Kidney epithelial cell (primary cell): Measurements from ENCODE around the gene INTS6. TPM values are rescaled to one million over a fixed set of nuclear protein-coding genes. Genes with fewer than 3 reads are reported as not detected.

ENCODE experiments used
- DNase-seq: peaks from one replicate; pipeline ENCODE4 v3.0.0-alpha.2; 2010; ENCODE audit warnings: low read depth
- H3K27me3 ChIP-seq: 2 replicates; pipeline ENCODE4 v1.6.0; 2011; ENCODE audit warnings: low read length; ENCODE audit not compliant: control insufficient read depth, insufficient read depth
- H3K36me3 ChIP-seq: 2 replicates; pipeline ENCODE4 v1.5.1; 2011; ENCODE audit warnings: low read length; ENCODE audit not compliant: control insufficient read depth, insufficient read depth
- H3K4me3 ChIP-seq: 2 replicates; pipeline ENCODE4 v1.5.1; 2011; ENCODE audit warnings: low read depth, mild to moderate bottlenecking, control low read depth, low read length
- CTCF ChIP-seq: IDR thresholded peaks from 2 replicates; pipeline ENCODE4 v1.5.1; 2011; ENCODE audit warnings: mild to moderate bottlenecking, moderate library complexity, low read length, control low read depth, inconsistent platforms; ENCODE audit not compliant: insufficient read depth, poor library complexity, severe bottlenecking
- total RNA-seq: library from RNA; depleted of rRNA; stranded (reverse); fragments of >200 nt; gene quantifications from 2 replicates; pipeline ENCODE4 v1.2.3, GENCODE V29; 2015

INTS6 gene
- total RNA-seq, 1 donor from 2014 or later = 23.2 TPM

GRCh38 chr13:51328488-51328887, 124.3 kb downstream of the INTS6 start:
- no peaks in the 10 kb centered on the region for H3K36me3 ChIP-seq
- TF ChIP-seq CTCF = no peak

GRCh38 chr13:51327961-51328360, 124.9 kb downstream of the INTS6 start:
- Histone ChIP-seq H3K36me3 (no peaks in the 10 kb centered on the region), H3K27me3 (no peaks in the 10 kb centered on the region), H3K4me3 (no peak overlapping the region)
- no peak for DNase-seq
- no peak for TF ChIP-seq CTCF

More at GRCh38 chr13:51328488-51328887, 124.3 kb downstream of the INTS6 start:
- no peak for DNase-seq
- H3K4me3 ChIP-seq = no peak overlapping the region
- H3K27me3 ChIP-seq = no peaks in the 10 kb centered on the region

- H3K27me3 ChIP-seq = no peaks in the 10 kb centered on the region
- DNase-seq = no peak
- H3K36me3 ChIP-seq = no peaks in the 10 kb centered on the region
- TF ChIP-seq CTCF = no peak
- H3K4me3 ChIP-seq = no peak overlapping the region
Measured at GRCh38 chr13:51326777-51327176, 126.1 kb downstream of the INTS6 start.

GRCh38 chr13:51325837-51326236, 127.0 kb downstream of the INTS6 start:
- no peaks in the 10 kb centered on the region for H3K27me3 ChIP-seq
- no peak for TF ChIP-seq CTCF
- no peaks in the 10 kb centered on the region for H3K36me3 ChIP-seq
- H3K4me3 ChIP-seq = no peak overlapping the region
- DNase-seq = no peak

GRCh38 chr13:51324714-51325420, 128.0 kb downstream of the INTS6 start:
- no peaks in the 10 kb centered on the region for H3K27me3 ChIP-seq
- H3K4me3 ChIP-seq = no peak overlapping the region
- no peaks in the 10 kb centered on the region for H3K36me3 ChIP-seq
- no peak for DNase-seq
- no peak for TF ChIP-seq CTCF
